H1 (cell line): ENCODE results near the gene CARM1. TPM values are rescaled to one million over a fixed set of nuclear protein-coding genes. Genes with fewer than 3 reads are reported as not detected.

Source experiments
- CTCF ChIA-PET: fragments of 300-600 bp; sonication (Branson Sonifier 250); formaldehyde crosslinking; loops from one replicate; lab custom pipeline; 2021; ENCODE audit not compliant: partially characterized antibody; lab: Charles Lee
- POLR2A ChIA-PET: fragments of 300-600 bp; sonication (Branson Sonifier 250); formaldehyde crosslinking; loops from one replicate; lab custom pipeline; 2021; ENCODE audit warnings: inconsistent platforms; ENCODE audit not compliant: partially characterized antibody; lab: Charles Lee
- DNase-seq, 2 experiments: peaks; one replicate each; pipeline versions ENCODE4 v3.0.0 to v3.0.0-alpha.2; 2010 to 2022; ENCODE audit warnings: low spot score in 2 of 2, low read depth in 1 of 2, mixed read lengths in 1 of 2
- FAIRE-seq: peaks from 2 replicates; lab custom pipeline; 2011; peaks lifted over from hg19 to GRCh38; lab: Jason Lieb, UNC
- H2AFZ ChIP-seq: 2 replicates; pipeline ENCODE4 v1.8.1; 2012; ENCODE audit warnings: low read length, inconsistent platforms
- H2AK5ac ChIP-seq: 2 replicates; pipeline ENCODE4 v1.6.1; 2013; ENCODE audit warnings: low read depth, low read length
- H2BK120ac ChIP-seq: replicated peaks from 2 replicates; pipeline ENCODE3; 2013; ENCODE audit warnings: low read depth, low read length, inconsistent platforms
- H2BK12ac ChIP-seq: 2 replicates; pipeline ENCODE4 v1.6.1; 2013; ENCODE audit warnings: low read depth, low read length
- H2BK15ac ChIP-seq: 2 replicates; pipeline ENCODE4 v1.6.1; 2013; ENCODE audit warnings: low read length
- H2BK20ac ChIP-seq: 2 replicates; pipeline ENCODE4 v1.6.1; 2013; ENCODE audit warnings: low read length
- H2BK5ac ChIP-seq: 2 replicates; pipeline ENCODE4 v1.6.1; 2013; ENCODE audit warnings: low read depth, low read length
- H3K14ac ChIP-seq: 2 replicates; pipeline ENCODE4 v1.6.1; 2013; ENCODE audit warnings: inconsistent platforms; ENCODE audit not compliant: insufficient read length
- H3K18ac ChIP-seq: 2 replicates; pipeline ENCODE4 v1.6.1; 2013; ENCODE audit warnings: low read length; ENCODE audit errors: extremely low read depth
- H3K23ac ChIP-seq: 2 replicates; pipeline ENCODE4 v1.6.1; 2013; ENCODE audit warnings: inconsistent platforms; ENCODE audit not compliant: insufficient read length
- H3K23me2 ChIP-seq: 2 replicates; pipeline ENCODE4 v1.6.1; 2013; ENCODE audit warnings: low read depth, low read length
- H3K27ac ChIP-seq: 2 replicates; pipeline ENCODE4 v1.6.1; 2011; ENCODE audit warnings: low read depth, low read length, inconsistent platforms
- H3K27me3 ChIP-seq, 4 experiments: replicated peaks in 1 of 4; 1 replicate in 1 of 4; 2 replicates in 3 of 4; pipeline versions ENCODE4 v1.6.1 to v1.8.1; 2011 to 2013; ENCODE audit warnings: low read length in 3 of 4, mild to moderate bottlenecking in 3 of 4, inconsistent platforms in 2 of 4, mixed read lengths in 2 of 4, moderate library complexity in 1 of 4; ENCODE audit not compliant: control insufficient read depth in 3 of 4, insufficient read depth in 3 of 4; ENCODE audit errors: extremely low read depth in 1 of 4
- H3K36me3 ChIP-seq, 4 experiments: 2 replicates each; pipeline versions ENCODE4 v1.6.1 to v1.8.1; 2011 to 2013; ENCODE audit warnings: mild to moderate bottlenecking in 4 of 4, low read length in 3 of 4, moderate library complexity in 2 of 4, control low read depth in 1 of 4, inconsistent platforms in 1 of 4; ENCODE audit not compliant: insufficient read depth in 4 of 4, control insufficient read depth in 2 of 4
- H3K4ac ChIP-seq: replicated peaks from 2 replicates; pipeline ENCODE3; 2013; ENCODE audit warnings: low read length, low read depth, mixed read lengths, inconsistent platforms; ENCODE audit not compliant: insufficient read length
- H3K4me1 ChIP-seq, 4 experiments: replicated peaks in 1 of 4; 1 replicate in 1 of 4; 2 replicates in 3 of 4; pipeline versions ENCODE4 v1.6.1 to v1.8.1; 2011 to 2013; ENCODE audit warnings: low read length in 3 of 4, inconsistent platforms in 2 of 4, mixed read lengths in 1 of 4; ENCODE audit not compliant: insufficient read depth in 4 of 4, control insufficient read depth in 3 of 4
- H3K4me2 ChIP-seq, 2 experiments: 2 replicates each; pipeline versions ENCODE4 v1.6.1 to v1.8.1; 2011 to 2013; ENCODE audit warnings: low read depth in 2 of 2, low read length in 2 of 2, control low read depth in 1 of 2, inconsistent platforms in 1 of 2, mild to moderate bottlenecking in 1 of 2; ENCODE audit not compliant: insufficient read depth in 1 of 2
- H3K4me3 ChIP-seq, 4 experiments: fragments of 200-600, 300-600 bp in 1 of 4; sonication (generic), shearing (Covaris generic), sonication (Bioruptor Twin) in 1 of 4; 2 replicates each; pipeline versions ENCODE4 v1.5.1 to v1.8.1; 2011 to 2016; ENCODE audit warnings: low read length in 4 of 4, low read depth in 3 of 4, control low read depth in 2 of 4, inconsistent platforms in 2 of 4, mild to moderate bottlenecking in 2 of 4, mixed read lengths in 1 of 4, moderate library complexity in 1 of 4; ENCODE audit not compliant: insufficient read depth in 2 of 4; ENCODE audit errors: extremely low read depth in 1 of 4
- H3K56ac ChIP-seq: replicated peaks from 2 replicates; pipeline ENCODE3; 2013; ENCODE audit warnings: low read depth, mild to moderate bottlenecking, mixed read lengths, low read length, inconsistent platforms; ENCODE audit not compliant: insufficient read length
- H3K79me1 ChIP-seq: 2 replicates; pipeline ENCODE4 v1.6.1; 2013; ENCODE audit warnings: low read depth, low read length, control low read depth
- H3K79me2 ChIP-seq, 2 experiments: 2 replicates each; pipeline versions ENCODE4 v1.6.1 to v1.8.1; 2012 to 2013; ENCODE audit warnings: low read length in 2 of 2, mild to moderate bottlenecking in 2 of 2, inconsistent platforms in 1 of 2; ENCODE audit not compliant: insufficient read depth in 2 of 2, control insufficient read depth in 1 of 2
- H3K9ac ChIP-seq, 4 experiments: replicated peaks in 1 of 4; 1 replicate in 1 of 4; 2 replicates in 3 of 4; pipeline versions ENCODE4 v1.6.1 to v1.8.1; 2011 to 2013; ENCODE audit warnings: low read depth in 3 of 4, low read length in 3 of 4, control low read depth in 2 of 4, mild to moderate bottlenecking in 2 of 4, moderate library complexity in 2 of 4, inconsistent platforms in 1 of 4; ENCODE audit errors: extremely low read depth in 1 of 4
- H3K9me3 ChIP-seq, 2 experiments: 2 replicates each; pipeline versions ENCODE4 v1.6.1 to v1.8.1; 2012 to 2013; ENCODE audit warnings: mild to moderate bottlenecking in 2 of 2, moderate library complexity in 2 of 2, control low read depth in 1 of 2, inconsistent platforms in 1 of 2, low read depth in 1 of 2, low read length in 1 of 2, mixed read lengths in 1 of 2; ENCODE audit not compliant: insufficient read depth in 2 of 2
- H4K20me1 ChIP-seq, 2 experiments: replicated peaks in 1 of 2; 2 replicates each; pipeline versions ENCODE3 to v1.8.1; 2011 to 2013; ENCODE audit warnings: inconsistent platforms in 2 of 2, low read length in 2 of 2, mild to moderate bottlenecking in 1 of 2; ENCODE audit not compliant: insufficient read depth in 2 of 2, control insufficient read depth in 1 of 2
- H4K5ac ChIP-seq: 2 replicates; pipeline ENCODE4 v1.6.1; 2013; ENCODE audit warnings: low read length, low read depth, mixed read lengths, inconsistent platforms; ENCODE audit not compliant: insufficient read length
- H4K8ac ChIP-seq: 2 replicates; pipeline ENCODE4 v1.8.0; 2013; ENCODE audit warnings: mild to moderate bottlenecking, moderate library complexity, low read length, inconsistent platforms; ENCODE audit not compliant: insufficient read depth; ENCODE audit errors: extremely low read depth
- H4K91ac ChIP-seq: replicated peaks from 2 replicates; pipeline ENCODE3; 2013; ENCODE audit warnings: low read length, mixed read lengths, inconsistent platforms; ENCODE audit not compliant: insufficient read length
- ASH2L ChIP-seq: fragments of 200-600, 300-600 bp; sonication (generic); IDR thresholded peaks from one replicate; pipeline ENCODE4 v1.7.1; 2017; ENCODE audit warnings: low read length
- CBX8 ChIP-seq: fragments of 300-800, 300-1000 bp; sonication (generic); IDR thresholded peaks from 2 replicates; pipeline ENCODE4 v1.7.1; 2016; ENCODE audit warnings: low read depth, low read length, borderline replicate concordance
- EGR1 ChIP-seq: IDR thresholded peaks from 2 replicates; pipeline ENCODE4 v1.6.1; 2011; ENCODE audit warnings: low read depth, low read length, borderline replicate concordance
- GABPA ChIP-seq: IDR thresholded peaks from 2 replicates; pipeline ENCODE4 v1.6.1; 2011; ENCODE audit warnings: mild to moderate bottlenecking, low read length, moderate library complexity, borderline replicate concordance; ENCODE audit not compliant: insufficient read depth
- GTF2F1 ChIP-seq: IDR thresholded peaks from 2 replicates; pipeline ENCODE4 v1.6.1; 2012; ENCODE audit warnings: low read depth, low read length, improper control_type of control experiment, borderline replicate concordance
- HDAC6 ChIP-seq: IDR thresholded peaks from one replicate; pipeline ENCODE4 v1.7.1; 2012; ENCODE audit warnings: low read depth, mild to moderate bottlenecking, inconsistent platforms, low read length, moderate library complexity
- KDM5A ChIP-seq: fragments of 200-600 bp; IDR thresholded peaks from 2 replicates; pipeline ENCODE4 v1.7.1; 2012; ENCODE audit warnings: mild to moderate bottlenecking, low read length, inconsistent platforms, mixed read lengths
- PHF8 ChIP-seq: fragments of 200-600 bp; sonication (generic); conservative IDR thresholded peaks from 2 replicates; pipeline ENCODE4 v1.7.1; 2012; ENCODE audit warnings: low read depth, mild to moderate bottlenecking, inconsistent platforms, low read length, moderate library complexity
- POLR2AphosphoS5 ChIP-seq: IDR thresholded peaks from 2 replicates; pipeline ENCODE4 v1.6.1; 2011; ENCODE audit warnings: low read depth, low read length
- RXRA ChIP-seq: IDR thresholded peaks from 2 replicates; pipeline ENCODE4 v1.6.1; 2011; ENCODE audit warnings: low read depth, mild to moderate bottlenecking, low read length, moderate library complexity; ENCODE audit not compliant: insufficient read depth
- SIX5 ChIP-seq: IDR thresholded peaks from 2 replicates; pipeline ENCODE4 v1.6.1; 2011; ENCODE audit warnings: mild to moderate bottlenecking, low read depth, low read length
- WGBS, 2 experiments: shearing (Covaris generic) in 1 of 2; methylation state at CpG; one replicate each; pipeline versions ENCODE4 v1.1.6 to v1.1.7; 2013 to 2015; ENCODE audit warnings: low lambda C conversion rate in 2 of 2, mixed read lengths in 2 of 2, inconsistent platforms in 1 of 2, low coverage in 1 of 2, missing lambda C conversion rate in 1 of 2; ENCODE audit not compliant: insufficient replicate concordance in 2 of 2, insufficient coverage in 1 of 2, insufficient read length in 1 of 2; ENCODE audit errors: extremely low coverage in 1 of 2, missing lambda C conversion rate in 1 of 2; 5-methylcytosine and 5-hydroxymethylcytosine counted together
- polyA plus RNA-seq, 7 experiments: library from polyadenylated mRNA; depleted of rRNA in 3 of 7; stranded (reverse) in 5 of 7; unstranded in 2 of 7; fragments of >200 nt in 5 of 7; fragments of 200-250 nt in 2 of 7; gene quantifications; 1 replicate in 5 of 7; 2 replicates in 1 of 7; 4 replicates in 1 of 7; pipeline versions ENCODE4 v1.2.1 to v1.2.3, GENCODE V29; 2011 to 2013; ENCODE audit warnings: missing spikeins in 2 of 7, mixed read lengths in 2 of 7
- total RNA-seq: library from RNA; stranded (reverse); fragmentation: NEBNext Ultra II Directional; extraction: Animal tissue kit (Norgen Biotek cat#: 25700); gene quantifications from 2 replicates; pipeline ENCODE4 v1.2.1, GENCODE V29; 2021

Gene CARM1
- total and polyA plus RNA-seq, 2 of the 8 experiments (the other 6 are each of a cell fraction or from before 2014, with no cell fraction given), result 134 to 164 TPM

DNA sequence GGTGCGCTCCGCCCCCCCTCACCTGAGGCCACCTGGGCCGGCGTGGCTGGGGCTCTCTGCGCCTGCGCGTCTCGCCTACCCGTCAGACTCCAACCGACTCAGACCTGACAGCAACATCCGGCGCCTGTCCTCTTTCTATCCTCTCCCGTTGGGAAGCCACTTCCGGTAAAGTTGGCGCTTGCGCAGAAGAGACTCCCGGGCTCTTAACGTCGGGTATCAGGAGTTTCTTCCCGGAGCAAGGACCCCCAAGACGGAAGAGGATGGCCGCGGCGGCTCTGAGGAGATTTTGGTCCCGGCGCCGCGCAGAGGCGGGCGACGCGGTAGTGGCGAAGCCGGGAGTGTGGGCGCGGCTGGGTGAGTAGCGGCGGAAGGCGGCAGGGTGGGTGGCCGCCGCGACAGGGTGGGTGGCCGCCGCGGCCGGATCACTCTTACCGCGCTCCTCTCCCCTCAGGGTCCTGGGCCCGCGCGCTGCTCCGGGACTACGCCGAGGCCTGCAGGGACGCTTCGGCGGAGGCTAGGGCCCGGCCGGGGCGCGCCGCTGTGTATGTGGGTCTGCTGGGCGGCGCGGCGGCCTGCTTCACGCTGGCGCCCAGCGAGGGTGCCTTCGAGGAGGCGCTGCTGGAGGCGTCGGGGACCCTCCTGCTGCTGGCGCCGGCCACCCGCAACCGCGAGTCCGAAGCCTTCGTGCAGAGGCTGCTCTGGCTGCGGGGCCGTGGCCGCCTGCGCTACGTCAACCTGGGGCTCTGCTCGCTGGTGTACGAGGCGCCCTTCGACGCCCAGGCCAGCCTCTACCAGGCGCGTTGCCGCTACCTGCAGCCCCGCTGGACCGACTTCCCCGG, 57.4 kb downstream of the CARM1 start, which contains the start of the genes TIMM29 and YIPF2:
TIMM29 (plus strand) TSS at position 249 of the 839 bp plus-strand sequence; CDS start at position 261, 12 bp downstream.
YIPF2 (minus strand) TSS at position 77 of the 839 bp plus-strand sequence. CDS start 229 bp downstream, outside the sequence.
- Histone ChIP-seq H3K27ac (peak within 1 kb of the TSS; percentile 55; the same call in 1 of the 2 replicates), H3K4me1 (peaks cover 0 to 6% (median 1%) of the 10 kb centered on the region in 4 experiments; a peak in 4 of 7 replicates), H3K27me3 (no peaks in the 10 kb centered on the region), H3K36me3 (peaks cover 0 to 7% (median 2%) of the 10 kb centered on the region in 4 experiments; a peak in 6 of 8 replicates), H2BK5ac (peak within 1 kb of the TSS; percentile 44; the same call in 1 of the 2 replicates), H2BK15ac (no peak within 1 kb of the TSS), H3K79me1 (peaks cover 8% of the 10 kb centered on the region; the same call in 1 of the 2 replicates), H2AK5ac (no peak within 1 kb of the TSS), H3K79me2 (peaks cover 7 to 25% of the 10 kb centered on the region in 2 experiments; a peak in 3 of 4 replicates), H4K20me1 (peaks cover 0 to 7% of the 10 kb centered on the region in 2 experiments), H3K9ac (peak within 1 kb of the TSS; percentile 65 to 83 (median 78)), H4K91ac (peak within 1 kb of the TSS; percentile 73), H3K56ac (no peak within 1 kb of the TSS), H3K9me3 (no peaks in the 10 kb centered on the region), H2BK20ac (no peak within 1 kb of the TSS), H2BK120ac (no peak within 1 kb of the TSS), H4K5ac (no peak within 1 kb of the TSS), H3K14ac (no peak within 1 kb of the TSS), H3K23ac (no peak within 1 kb of the TSS), H2AFZ (no peak within 1 kb of the TSS), H3K4me3 (peak within 1 kb of the TSS; percentile 71 to 95 (median 84)), H3K4me2 (peak within 1 kb of the TSS; percentile 73 to 94), H2BK12ac (no peak within 1 kb of the TSS), H3K18ac (no peak within 1 kb of the TSS; the same call in 1 of the 2 replicates), H3K4ac (peak within 1 kb of the TSS; percentile 21), H4K8ac (peak within 1 kb of the TSS; percentile 91; the same call in 1 of the 2 replicates), H3K23me2 (peaks cover 11% of the 10 kb centered on the region)
- ChIA-PET CTCF (interaction anchor here (1.0 to 2.3 kb wide), 6 partner anchors 11 to 474 kb away, joined by 3 to 12 read pairs (median 3); no protein-coding TSS in a partner anchor), POLR2A (interaction anchor here (1.1 to 2.7 kb wide), 3 partner anchors 13 to 41 kb away, joined by 3 to 16 read pairs (median 4); no protein-coding TSS in a partner anchor)
- peak; percentile 93 to 95 for DNase-seq
- 2% methylated on average over 80 of the region's 96 CpGs; no CpG with 5 or more reads in 1 of the 2 experiments for WGBS, 2 experiments
- FAIRE-seq, result peak; percentile 65
- TF ChIP-seq GTF2F1 (0 out of 2 replicates have a peak, but pooled peaks have one; percentile 66), GABPA (peak; percentile 99), CBX8 (no peak), ASH2L (peak; percentile 98), KDM5A (peak; percentile 95), SIX5 (peak; percentile 59; the same call in 1 of the 2 replicates), RXRA (no peak), PHF8 (peak; percentile 85), EGR1 (peak; percentile 63), POLR2AphosphoS5 (peak; percentile 45), HDAC6 (no peak)
